K562 (cell line): ENCODE results near the gene CENPP. TPM values are rescaled to one million over a fixed set of nuclear protein-coding genes. Genes with fewer than 3 reads are reported as not detected.

Source experiments
- ARHGAP35 ChIP-seq: fragments of 450-650 bp; IDR thresholded peaks from 2 replicates; pipeline ENCODE4 v1.6.1; 2018; ENCODE audit not compliant: partially characterized antibody
- ATF1 ChIP-seq, 2 experiments: fragments of 450-650 bp in 1 of 2; IDR thresholded peaks; 2 replicates each; pipeline ENCODE4 v1.6.1; 2016; ENCODE audit warnings: missing compliant biosample characterization in 1 of 2, missing genetic modification characterization in 1 of 2
- MTA1 ChIP-seq: fragments of 450-650 bp; IDR thresholded peaks from 2 replicates; pipeline ENCODE4 v1.6.1; 2017; ENCODE audit warnings: borderline replicate concordance
- POLR2AphosphoS5 ChIP-seq: IDR thresholded peaks from 2 replicates; pipeline ENCODE4 v1.6.1; 2011; ENCODE audit warnings: mild to moderate bottlenecking, low read depth, low read length, moderate library complexity; ENCODE audit not compliant: control insufficient read depth, insufficient read depth
- RBM22 ChIP-seq: fragments of 200-400 bp; formaldehyde crosslinking; IDR thresholded peaks from 2 replicates; pipeline ENCODE4 v1.6.1; 2018; ENCODE audit warnings: low read length, low read depth; ENCODE audit not compliant: poor library complexity, severe bottlenecking
- SMARCE1 ChIP-seq: fragments of 450-650 bp; IDR thresholded peaks from 2 replicates; pipeline ENCODE4 v1.7.1; 2016; ENCODE audit warnings: mild to moderate bottlenecking
- SNIP1 ChIP-seq: fragments of 450-650 bp; IDR thresholded peaks from 2 replicates; pipeline ENCODE4 v1.7.1; 2017; ENCODE audit warnings: low read depth, mild to moderate bottlenecking
- SOX6 ChIP-seq: fragments of 450-650 bp; IDR thresholded peaks from 2 replicates; pipeline ENCODE4 v1.6.1; 2014; ENCODE audit warnings: mild to moderate bottlenecking
- ZBTB40 ChIP-seq, 2 experiments: fragments of 450-650 bp in 1 of 2; sonication (generic) in 1 of 2; formaldehyde crosslinking in 1 of 2; IDR thresholded peaks; 2 replicates each; pipeline versions ENCODE4 v1.7.1 to v1.9.0; 2016 to 2022; ENCODE audit warnings: inconsistent platforms in 1 of 2, mild to moderate bottlenecking in 1 of 2, missing genetic modification reagents in 1 of 2
- polyA plus RNA-seq, 8 experiments: library from polyadenylated mRNA; depleted of rRNA in 4 of 8; stranded (reverse) in 5 of 8; unstranded in 3 of 8; fragments of >200 nt; fragmentation: Nextera tagmentation in 2 of 8; fragmentation: Illumina TruSeq in 1 of 8; extraction: Ambion mirVana in 2 of 8; extraction: Trizol in 1 of 8; gene quantifications; 2 replicates each; pipeline versions ENCODE4 v1.2.1 to v1.2.3, GENCODE V29; 2011 to 2014; ENCODE audit warnings: inconsistent platforms in 1 of 8, missing spikeins in 1 of 8
- total RNA-seq, 7 experiments: library from RNA; depleted of rRNA in 6 of 7; stranded (reverse); fragments of >200 nt in 6 of 7; fragmentation: Illumina TruSeq in 2 of 7; extraction: Trizol in 2 of 7; gene quantifications; 2 replicates each; pipeline versions ENCODE4 v1.2.1 to v1.2.3, GENCODE V29; 2011 to 2021; ENCODE audit warnings: low replicate concordance in 1 of 7
- TF ChIP-seq, protein P1 (sequence below), 2 experiments: fragments of 450-650 bp; IDR thresholded peaks; 2 replicates each; pipeline ENCODE4 v1.6.1; 2018; ENCODE audit warnings: mild to moderate bottlenecking in 2 of 2, low read depth in 1 of 2; ENCODE audit not compliant: partially characterized antibody in 2 of 2

The CENPP gene
- total and polyA plus RNA-seq, 9 of the 15 experiments (the other 6 are each of a cell fraction or from before 2014, with no cell fraction given) = 8.0 to 28.5 (median 17.9) TPM

- TF ChIP-seq, protein P1, sequence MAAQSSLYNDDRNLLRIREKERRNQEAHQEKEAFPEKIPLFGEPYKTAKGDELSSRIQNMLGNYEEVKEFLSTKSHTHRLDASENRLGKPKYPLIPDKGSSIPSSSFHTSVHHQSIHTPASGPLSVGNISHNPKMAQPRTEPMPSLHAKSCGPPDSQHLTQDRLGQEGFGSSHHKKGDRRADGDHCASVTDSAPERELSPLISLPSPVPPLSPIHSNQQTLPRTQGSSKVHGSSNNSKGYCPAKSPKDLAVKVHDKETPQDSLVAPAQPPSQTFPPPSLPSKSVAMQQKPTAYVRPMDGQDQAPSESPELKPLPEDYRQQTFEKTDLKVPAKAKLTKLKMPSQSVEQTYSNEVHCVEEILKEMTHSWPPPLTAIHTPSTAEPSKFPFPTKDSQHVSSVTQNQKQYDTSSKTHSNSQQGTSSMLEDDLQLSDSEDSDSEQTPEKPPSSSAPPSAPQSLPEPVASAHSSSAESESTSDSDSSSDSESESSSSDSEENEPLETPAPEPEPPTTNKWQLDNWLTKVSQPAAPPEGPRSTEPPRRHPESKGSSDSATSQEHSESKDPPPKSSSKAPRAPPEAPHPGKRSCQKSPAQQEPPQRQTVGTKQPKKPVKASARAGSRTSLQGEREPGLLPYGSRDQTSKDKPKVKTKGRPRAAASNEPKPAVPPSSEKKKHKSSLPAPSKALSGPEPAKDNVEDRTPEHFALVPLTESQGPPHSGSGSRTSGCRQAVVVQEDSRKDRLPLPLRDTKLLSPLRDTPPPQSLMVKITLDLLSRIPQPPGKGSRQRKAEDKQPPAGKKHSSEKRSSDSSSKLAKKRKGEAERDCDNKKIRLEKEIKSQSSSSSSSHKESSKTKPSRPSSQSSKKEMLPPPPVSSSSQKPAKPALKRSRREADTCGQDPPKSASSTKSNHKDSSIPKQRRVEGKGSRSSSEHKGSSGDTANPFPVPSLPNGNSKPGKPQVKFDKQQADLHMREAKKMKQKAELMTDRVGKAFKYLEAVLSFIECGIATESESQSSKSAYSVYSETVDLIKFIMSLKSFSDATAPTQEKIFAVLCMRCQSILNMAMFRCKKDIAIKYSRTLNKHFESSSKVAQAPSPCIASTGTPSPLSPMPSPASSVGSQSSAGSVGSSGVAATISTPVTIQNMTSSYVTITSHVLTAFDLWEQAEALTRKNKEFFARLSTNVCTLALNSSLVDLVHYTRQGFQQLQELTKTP (IDR thresholded peaks at IDR 0.05; ENCODE audit: low read depth in 1 of 2, partially characterized antibody in 2 of 2) = peak in 1 of 2 experiments; percentile 43
- TF ChIP-seq MTA1 = peak; percentile 76; the same call in 1 of the 2 replicates
- peak; percentile 18; the same call in 1 of the 2 replicates for TF ChIP-seq ZBTB40 (IDR thresholded peaks at IDR 0.05)
- TF ChIP-seq ZBTB40 (CRISPR knock-in tag; IDR thresholded peaks at IDR 0.05) = no peak
- TF ChIP-seq SMARCE1 = peak; percentile 74
- TF ChIP-seq ATF1 (CRISPR knock-in tag; IDR thresholded peaks at IDR 0.05) = no peak
- peak; percentile 42 for TF ChIP-seq ATF1 (tag; IDR thresholded peaks at IDR 0.05)
- TF ChIP-seq SNIP1 = no peak
- TF ChIP-seq ARHGAP35 = peak; percentile 26
- TF ChIP-seq RBM22 = no peak
- peak; percentile 39; the same call in 1 of the 2 replicates for TF ChIP-seq SOX6
- peak; percentile 45; the same call in 1 of the 2 replicates for TF ChIP-seq POLR2AphosphoS5
Measured at GRCh38 chr9:92295240-92295790, 30.4 kb upstream of the CENPP start (continued).
